NCI-H2029 (cell line): ENCODE measurements around the gene VPS16.

ENCODE experiments used
- DNase-seq: peaks from one replicate; lab custom pipeline; 2025; lab: John Stamatoyannopoulos, UW

The VPS16 gene

DNA sequence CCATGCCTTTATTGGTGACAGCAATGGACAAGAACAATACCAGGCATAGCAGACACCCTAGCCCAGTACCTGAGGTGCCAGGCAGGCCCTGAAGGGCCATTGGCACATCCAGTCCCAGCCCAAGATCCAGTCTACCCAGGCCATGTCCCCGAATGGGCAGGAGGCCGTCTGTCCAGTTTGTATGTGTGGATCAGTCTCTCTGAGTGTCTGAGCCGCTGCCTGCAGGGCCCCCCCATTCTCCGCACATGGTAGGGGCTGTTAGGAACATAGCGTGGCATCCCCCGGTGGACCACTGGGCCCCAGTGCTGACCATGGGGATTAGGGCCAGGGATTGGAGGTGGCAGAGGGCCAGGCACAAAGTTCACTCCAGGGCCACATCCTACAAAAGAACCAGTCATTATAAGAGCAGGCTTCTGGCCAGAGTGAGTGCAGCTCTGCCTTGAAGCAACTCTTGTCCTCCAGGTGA, 5.2 kb upstream of the VPS16 start:
- DNase-seq = no peak

DNA sequence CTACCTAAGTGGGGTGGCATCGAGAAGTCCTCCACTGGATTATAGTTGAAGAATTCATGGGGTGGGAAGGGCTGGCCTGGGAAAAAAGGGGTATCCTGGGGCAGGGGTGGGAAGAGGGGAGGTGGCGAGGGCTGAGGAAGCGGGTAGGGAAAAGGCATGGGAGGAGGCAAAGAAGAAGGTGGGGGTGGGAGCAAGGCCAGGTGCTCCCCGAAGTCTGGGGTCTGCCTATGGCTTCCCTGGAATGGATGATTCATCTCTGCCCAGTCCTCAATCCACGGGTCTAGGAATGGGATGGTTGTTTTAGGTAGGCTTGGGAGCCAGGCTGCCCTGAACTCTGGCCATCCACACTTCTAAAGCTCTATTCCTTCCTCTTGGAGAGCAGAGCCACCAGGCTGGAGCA, 4.5 kb upstream of the VPS16 start:
- no peak for DNase-seq

DNA sequence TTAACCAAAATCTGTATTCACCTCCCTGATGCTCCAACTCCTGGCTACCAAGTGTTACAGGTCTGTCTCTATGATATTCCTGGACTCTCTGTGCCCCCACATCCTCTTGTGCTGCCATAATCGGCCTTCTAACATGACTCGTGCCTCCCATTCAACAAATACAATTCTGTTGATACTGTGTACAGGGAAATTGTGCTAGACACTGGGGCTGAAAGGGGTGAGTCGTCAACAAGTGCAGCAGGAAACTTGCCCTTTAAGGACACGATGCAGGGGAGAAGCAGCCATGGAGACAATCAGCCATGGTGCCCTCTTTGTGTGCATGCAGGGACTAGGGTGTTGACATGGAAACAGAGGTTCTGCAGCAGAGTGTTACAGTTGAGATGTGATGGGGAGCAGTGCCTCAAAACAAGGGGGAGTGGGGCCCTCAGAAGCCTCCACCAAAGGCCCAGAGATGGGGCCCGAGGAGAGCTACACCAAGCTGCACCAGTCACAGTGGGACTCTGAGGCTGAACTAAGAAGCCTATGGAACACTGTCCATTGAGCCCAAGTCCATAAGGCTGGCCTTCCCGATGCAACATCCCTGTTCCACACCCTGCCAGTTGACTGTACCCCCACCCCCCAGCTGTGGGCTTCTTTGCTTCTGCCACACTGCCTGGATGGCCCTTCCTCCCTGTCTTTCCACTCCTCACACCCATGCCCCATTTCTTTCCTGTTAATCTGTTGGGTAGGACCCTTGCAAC, 3.2 kb upstream of the VPS16 start:
- DNase-seq = no peak

DNA sequence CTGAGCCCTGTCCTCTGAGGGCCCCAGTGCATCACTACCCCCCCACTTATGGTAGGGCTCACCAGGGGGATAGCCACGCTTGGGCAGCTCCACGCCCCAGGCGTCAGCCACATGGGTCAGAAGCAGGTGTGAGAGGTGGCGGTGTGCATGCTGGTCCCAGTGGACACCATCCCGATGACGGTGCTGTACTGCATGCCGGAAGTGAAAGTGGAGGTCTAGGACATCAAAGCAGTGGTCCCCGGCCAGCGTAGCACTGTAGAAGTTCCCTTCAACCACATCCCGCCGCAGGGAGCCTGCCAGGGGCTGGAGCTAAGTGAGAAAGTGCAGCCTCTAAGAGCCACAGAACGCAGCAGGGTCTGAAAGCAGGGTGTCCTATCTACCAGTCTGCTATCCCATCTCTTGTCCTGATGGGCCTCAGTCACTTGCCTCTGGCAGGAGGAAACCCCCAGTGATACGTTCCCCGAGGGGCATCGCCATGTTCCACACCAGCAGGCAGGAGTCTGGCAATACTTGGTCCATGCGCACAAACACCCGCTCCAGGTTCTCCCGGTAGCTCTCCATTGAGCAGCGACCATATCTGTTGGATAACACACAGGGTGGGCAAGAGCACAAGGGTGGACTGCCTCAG, 2.3 kb upstream of the VPS16 start:
- no peak for DNase-seq

DNA sequence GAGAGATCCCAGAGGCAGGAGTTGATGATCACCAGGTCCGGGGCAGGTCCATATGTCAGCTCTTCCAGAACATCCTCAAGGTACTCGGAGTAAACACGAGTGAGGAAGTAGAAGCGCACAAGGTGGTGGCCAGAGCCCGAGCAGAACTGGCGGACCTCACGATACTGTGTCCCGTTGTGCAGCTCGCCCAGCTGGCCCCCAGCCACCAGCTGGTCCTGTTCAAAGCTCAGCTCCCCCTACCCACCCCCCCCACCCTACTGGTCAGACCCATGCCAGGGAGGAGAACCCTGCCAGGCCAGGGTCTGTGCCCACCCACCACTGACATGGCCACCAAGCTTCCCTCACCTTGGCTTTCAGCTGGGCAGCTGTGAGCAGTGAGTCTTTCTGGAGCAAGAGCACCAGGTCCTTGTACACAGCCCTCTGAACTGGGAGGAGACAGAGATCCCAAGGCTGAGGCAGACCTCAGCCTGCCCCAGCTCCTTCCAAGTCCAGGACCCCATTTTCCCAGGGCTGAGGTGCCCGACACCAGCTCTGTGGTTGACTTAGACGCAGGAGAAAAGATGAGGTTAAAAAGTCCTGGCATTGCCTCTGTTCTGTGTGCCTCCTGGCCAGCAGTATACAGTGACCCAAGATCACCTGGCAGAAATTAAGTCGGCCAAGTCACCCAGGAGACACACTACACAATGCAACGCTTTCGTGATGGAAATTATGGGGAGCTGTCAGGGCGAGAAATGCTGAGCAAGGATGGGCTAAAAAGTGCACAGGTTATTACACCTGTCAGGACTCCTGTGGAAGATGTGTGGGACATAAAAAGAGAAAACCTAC, 1.5 kb upstream of the VPS16 start:
- DNase-seq = no peak

DNA sequence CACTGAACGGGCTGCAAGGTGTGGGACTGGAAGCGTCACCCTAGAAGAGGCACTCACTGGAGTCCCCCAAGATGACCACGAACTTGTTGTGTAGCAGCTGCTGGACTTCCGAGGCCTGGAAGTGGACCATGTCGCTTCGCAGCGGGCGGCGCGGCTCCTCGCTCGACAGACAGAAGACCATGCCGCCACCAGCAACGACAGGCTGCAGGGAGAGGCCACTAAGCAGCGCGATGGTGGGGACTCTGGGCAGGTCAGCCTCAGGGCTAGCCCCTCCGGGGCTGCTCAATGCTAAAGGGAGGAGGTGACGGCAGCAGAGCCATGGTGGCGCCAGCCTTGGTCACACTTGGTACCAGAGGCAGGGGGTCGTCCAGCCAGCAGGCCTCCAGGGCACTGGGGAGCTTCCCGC, 810 bp upstream of the VPS16 start:
- no peak for DNase-seq

DNA sequence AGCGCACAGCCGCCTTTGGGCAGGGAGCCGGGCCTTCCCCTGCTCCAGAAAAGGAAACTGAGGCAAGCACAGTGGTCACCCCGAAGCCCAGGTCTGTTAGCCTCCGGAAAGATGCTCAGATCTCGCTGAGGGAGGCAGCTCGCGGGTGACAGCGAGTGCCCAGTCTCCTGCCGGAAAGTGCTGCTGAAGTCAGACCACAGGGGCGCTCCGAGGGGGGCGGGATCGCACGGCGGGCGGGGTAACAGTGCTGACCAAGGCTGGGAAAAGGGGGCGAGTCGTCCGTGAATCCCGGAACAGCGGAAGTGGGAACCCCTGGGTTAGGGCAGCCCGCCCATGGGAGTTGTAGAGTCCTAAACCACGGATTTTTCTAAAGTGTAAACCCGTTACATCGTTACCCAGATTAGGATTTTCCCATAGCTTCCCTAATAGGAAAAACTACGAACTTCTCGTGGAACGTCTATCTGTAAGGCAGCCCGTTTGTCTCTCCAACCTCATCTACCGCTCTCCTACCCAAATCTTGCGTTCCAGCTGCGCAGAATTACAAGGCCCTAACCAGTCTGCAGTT, 504 bp downstream of the VPS16 start:
- DNase-seq = no peak

DNA sequence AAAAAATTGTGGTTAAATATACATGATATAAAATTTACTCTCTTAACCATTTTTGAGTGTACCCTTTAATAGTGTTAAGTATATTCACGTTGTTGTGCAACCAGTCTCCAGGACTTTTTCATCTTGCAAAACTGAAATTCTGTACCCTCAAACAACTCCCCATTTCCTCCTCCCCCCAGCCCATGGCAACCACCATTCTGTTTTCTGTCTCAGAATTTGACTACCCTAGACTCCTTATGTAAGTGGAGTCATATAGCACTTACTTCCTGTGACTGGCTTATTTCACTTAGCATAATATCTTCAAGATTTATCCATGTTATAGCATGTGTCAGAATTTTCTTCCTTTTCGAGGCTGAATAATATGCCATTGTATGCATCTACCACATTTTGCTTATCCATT, 5.1 kb downstream of the VPS16 start:
- DNase-seq = no peak

DNA sequence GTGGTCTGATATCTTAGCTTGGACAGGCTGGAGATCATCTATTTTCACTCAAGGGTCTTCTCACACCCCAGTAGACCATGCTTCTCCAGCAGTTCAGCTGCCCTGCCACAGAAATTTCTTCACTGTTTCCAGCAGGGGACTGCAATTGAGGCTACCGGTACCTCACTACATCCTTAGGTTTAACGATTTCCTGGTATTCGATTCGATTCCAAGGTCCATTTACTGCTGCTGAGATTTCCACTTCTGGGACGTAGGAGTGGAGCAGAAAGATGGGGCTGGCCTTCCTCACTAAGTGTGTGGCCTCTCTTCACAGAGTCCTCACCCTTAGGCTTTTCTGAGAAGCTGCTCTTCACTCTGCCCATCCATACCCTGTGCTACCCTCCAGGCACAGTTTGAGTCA, 6.2 kb downstream of the VPS16 start:
- no peak for DNase-seq

DNA sequence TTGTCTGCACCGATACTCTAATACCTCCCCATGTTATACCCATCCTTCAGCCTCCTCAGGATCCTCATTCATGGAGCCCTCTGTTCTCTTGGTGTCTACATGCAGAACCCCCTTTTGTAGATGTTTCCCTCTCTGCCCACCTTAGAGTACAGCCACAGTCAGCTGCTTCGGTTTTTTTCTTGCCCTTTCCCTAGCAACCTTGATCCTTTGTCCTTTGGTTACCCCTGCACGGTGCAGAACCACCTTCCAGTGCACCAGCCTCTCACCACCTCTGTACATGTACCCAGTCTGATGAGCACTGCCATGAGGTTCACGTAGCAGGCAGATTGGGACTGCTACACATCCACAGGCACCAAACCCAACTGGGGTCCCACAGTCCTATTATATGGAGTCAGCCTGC, 7.3 kb downstream of the VPS16 start:
- no peak for DNase-seq

DNA sequence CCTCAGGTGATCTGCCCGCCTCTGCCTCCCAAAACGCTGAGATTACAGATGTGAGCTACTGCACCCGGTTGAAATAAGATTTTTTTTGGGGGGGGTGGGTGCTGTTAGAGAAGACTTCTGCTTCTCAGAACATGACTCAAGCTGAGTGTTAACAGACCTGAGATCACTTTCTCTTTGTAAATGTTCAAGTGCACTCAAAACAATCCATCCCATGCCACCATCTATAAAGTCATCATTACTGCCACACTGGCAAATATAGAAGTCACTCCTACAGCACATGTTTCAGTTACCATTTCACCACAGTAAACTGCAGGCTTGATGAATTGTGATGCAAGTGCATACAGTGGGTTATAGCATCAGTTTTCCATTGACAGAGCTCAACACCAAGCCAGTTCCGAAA, 9.0 kb downstream of the VPS16 start:
- no peak for DNase-seq

DNA sequence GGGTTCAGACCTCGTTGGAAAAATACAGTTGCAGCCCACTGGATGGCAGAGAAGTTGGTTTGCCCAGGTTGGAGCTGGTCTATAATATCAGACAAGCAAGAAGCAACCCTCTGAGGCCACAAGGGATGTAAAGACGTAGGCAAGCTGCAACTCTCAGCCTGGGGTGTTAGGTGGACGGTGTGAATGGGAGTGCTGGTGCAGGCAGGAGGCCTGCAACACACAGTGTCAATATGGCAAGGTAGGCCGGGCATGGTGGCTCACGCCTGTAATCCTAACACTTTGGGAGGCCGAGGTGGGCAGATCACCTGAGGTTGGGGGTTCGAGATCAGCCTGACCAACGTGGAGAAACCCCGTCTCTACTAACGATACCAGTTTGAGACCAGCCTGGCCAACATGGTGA, 10.5 kb downstream of the VPS16 start:
- no peak for DNase-seq

DNA sequence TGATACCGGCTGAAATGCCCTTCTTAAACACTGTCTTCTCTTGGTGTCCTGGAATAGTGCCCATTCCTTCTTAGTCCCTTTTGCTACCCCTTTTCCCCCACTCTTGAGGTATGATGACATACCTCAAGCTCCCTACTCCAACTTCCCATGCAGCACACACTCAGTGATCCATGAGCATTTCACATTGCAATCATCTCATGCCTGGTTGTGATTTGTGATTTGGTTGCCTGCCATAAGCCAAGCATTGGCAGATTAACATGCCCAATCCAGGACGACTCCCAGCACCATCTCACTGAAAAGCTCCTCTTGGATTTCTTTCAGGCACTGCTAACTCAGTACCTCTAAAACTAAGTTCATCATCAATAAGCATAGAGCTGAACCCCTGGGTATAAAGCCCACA, 18.0 kb downstream of the VPS16 start:
- DNase-seq = no peak

DNA sequence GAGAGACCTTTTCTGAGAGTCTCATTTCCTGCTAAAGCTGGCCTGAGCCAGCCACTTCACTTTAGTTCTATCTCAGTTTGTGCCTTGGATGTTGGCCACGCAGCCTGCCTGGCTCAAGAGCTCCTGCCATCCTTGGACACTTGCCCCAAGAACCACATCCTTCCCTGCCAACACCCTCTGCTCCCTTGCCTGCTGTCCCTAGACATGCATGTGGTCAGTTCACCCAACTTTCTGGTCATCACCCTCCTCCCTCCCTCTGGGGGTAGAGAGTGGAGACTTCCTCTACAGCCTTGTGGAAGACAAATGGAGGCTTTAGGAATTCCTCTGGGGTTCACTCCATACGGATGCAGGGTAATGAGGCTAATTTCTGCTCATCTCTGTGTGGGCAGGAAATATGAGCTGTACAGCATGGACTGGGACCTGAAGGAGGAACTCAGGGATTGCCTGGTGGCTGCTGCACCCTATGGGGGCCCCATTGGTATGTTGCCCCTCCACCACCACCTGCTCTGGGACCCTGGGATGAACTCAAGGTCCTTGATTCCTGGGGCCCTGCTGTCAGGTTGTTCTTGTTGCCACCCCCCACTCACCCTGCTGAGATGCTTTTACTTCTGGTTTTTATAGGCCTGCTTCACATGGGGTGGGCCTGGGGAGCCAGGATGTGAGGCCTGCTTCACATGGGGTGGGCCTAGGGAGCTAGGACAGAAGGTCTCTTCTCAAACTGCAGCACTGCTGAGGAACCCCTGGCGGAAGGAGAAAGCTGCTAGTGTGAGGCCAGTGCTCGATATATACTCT, 19.0 kb downstream of the VPS16 start:
- peak; percentile 7 for DNase-seq

DNA sequence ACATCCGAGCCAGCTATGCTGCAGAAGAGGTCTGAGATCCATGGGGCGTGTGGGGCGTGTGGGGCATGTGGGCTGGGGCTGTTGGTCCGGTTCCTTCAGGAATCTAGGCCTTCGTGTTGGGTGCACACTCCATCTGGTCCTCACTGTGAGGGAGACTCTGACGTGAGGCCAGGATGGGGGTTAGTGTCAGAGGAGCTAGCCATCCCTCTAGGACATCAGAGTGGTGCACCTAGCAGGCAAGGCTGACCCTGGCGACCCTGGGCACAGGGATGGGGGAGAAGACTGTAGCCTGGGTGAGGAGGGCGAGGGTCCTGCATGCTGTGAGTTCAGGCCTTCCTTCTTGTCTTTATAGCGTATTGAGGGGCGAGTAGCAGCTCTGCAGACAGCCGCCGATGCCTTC, 24.1 kb downstream of the VPS16 start:
- DNase-seq = no peak

DNA sequence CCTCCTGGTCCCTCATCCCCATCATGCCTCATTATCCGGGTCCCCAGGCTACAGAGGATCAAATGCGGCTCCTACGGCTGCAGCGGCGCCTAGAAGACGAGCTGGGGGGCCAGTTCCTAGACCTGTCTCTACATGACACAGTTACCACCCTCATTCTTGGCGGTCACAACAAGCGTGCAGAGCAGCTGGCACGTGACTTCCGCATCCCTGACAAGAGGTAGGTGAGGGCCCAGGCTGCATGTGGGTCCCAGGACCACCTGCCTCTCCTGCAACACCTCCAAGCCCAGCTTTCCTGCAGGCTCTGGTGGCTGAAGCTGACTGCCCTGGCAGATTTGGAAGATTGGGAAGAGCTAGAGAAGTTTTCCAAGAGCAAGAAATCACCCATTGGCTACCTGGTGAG, 24.6 kb downstream of the VPS16 start:
- no peak for DNase-seq

DNA sequence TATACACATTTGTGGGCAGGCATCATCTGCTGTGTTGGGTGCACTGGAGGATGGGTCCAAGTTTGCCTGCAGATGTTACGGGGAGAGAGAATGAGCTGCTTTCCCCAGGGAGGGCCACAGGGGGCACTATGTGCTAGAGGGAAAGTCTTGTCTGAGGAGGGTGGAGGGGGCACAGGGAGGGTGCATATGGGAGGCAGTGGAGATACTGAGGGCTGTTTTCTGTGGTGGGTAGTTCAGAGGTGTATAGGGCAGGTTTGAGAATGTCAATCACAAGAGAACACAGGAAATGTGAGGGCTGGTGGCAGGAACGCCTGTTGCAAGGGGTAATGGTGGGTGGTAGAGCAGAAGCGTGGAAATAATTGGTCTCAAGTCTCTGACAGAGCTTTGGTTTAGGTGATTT, 25.1 kb downstream of the VPS16 start:
- DNase-seq = no peak

DNA sequence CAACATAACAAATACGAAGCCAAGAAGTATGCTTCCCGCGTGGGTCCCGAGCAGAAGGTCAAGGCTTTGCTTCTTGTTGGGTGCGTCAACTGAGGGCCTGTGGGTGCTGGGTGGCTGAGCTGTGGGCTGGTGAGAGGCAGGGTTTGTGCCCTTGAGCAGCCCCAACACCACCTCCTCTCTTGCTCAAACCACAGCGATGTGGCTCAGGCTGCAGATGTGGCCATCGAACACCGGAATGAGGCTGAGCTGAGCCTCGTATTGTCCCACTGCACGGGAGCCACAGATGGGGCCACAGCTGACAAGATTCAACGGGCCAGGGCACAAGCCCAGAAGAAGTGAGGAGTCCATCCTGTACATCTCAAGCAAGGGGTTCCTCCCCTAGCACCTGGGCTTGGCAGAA, 25.7 kb downstream of the VPS16 start:
- DNase-seq = no peak

DNA sequence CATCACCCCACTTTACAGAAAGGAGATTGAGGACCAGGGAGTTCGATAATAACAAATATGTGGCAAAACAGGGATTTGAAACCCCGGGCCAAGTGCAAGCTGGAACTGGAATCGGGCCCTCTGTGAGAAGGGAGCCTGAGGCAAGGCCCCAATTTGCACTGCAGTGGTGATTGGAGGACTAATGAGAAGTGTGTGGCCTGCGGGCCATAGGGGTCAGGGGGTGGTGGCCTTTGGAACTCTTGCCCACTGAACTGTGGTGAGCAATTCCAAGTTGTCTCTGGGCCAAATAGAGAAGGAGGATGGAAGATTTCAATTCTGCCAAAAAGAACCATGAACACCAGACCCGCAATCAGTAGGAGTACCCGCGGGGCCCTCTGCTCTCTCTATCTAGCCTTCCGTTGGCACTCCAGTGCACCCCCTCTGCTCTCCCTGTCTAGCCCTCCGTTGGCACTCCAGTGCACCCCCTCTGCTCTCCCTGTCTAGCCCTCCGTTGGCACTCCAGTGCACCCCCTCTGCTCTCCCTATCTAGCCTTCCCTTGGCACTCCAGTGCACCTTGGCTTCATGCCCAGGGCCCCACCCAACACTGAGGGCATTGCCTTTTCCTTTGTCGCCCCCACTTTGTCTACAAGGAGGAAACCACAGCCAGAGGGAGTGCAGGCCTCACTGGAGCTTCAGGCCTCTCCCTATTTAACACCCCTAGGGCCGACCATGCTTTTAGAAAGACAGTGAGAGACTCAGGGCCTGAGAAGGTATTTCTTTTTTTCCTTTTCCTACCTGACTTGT, 26.7 kb downstream of the VPS16 start:
- DNase-seq = no peak

DNA sequence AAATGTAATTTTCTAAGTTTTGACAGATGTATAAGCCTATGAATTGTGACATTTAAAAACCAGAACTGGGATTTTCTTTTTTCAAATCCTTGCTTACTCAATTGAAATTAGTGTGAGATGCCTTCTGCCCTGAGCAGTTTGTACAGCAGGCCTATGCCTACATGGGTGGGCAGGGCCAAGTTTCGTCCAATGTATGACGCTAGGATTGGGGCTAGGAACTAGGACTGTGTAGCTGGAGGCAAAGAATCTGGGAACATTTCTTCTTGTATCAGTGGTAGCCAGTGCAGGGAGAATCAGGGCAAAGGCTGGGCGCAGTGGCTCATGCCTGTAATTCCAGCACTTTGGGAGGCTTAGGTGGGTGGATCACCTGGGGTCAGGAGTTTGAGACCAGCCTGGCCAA, 28.8 kb downstream of the VPS16 start:
- no peak for DNase-seq

DNA sequence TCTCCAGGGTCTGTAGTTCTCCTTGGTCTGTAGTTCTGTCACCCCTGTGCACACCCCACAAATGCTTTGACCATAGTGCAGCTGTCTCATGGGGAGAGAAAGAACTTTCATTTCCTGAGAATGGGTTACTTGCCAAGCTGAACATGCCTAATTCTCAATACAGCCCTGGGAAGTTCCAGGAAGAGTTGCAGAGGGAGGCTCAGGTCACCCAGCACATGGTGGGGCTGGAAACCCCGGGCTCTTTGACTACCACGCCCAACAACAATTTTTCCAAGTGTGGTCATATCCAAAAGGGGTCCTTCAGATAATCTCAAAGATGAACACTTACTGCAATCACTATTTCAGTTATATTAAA, 30.5 kb downstream of the VPS16 start:
- no peak for DNase-seq
